Stomach smooth muscle (tissue), 2 donors: ENCODE measurements around the gene DGCR6.
"Not testable (repeated sequence)": the region's sequence is repeated elsewhere in the genome, so short reads cannot be mapped to it uniquely, and the experiment has no call there.

Source experiments
- H3K27ac ChIP-seq: one replicate; pipeline ENCODE4 v1.7.0; 2013; ENCODE audit warnings: mild to moderate bottlenecking, low read length, inconsistent platforms
- H3K27me3 ChIP-seq, 2 donors: one replicate each; pipeline ENCODE4 v1.7.0; 2013; ENCODE audit warnings: low read length in 2 of 2; ENCODE audit not compliant: insufficient read depth in 2 of 2, control insufficient read depth in 1 of 2
- H3K36me3 ChIP-seq, 2 donors: one replicate each; pipeline ENCODE4 v1.7.0; 2013; ENCODE audit warnings: low read length in 2 of 2; ENCODE audit not compliant: control insufficient read depth in 2 of 2, insufficient read depth in 2 of 2
- H3K4me1 ChIP-seq: one replicate; pipeline ENCODE4 v1.7.0; 2013; ENCODE audit warnings: low read length; ENCODE audit not compliant: control insufficient read depth, insufficient read depth
- H3K4me3 ChIP-seq, 2 donors: one replicate each; pipeline ENCODE4 v1.7.0; 2013; ENCODE audit warnings: low read length in 2 of 2
- H3K9ac ChIP-seq, 2 donors: one replicate each; pipeline ENCODE4 v1.7.0; 2013; ENCODE audit warnings: low read length in 2 of 2, mild to moderate bottlenecking in 1 of 2
- H3K9me3 ChIP-seq, 2 donors: one replicate each; pipeline ENCODE4 v1.7.0; 2013; ENCODE audit warnings: low read length in 2 of 2; ENCODE audit not compliant: control insufficient read depth in 2 of 2
- donor health status: healthy.
- donor health status: Pancreatic carcinoma.

The DGCR6 gene

GRCh38 chr22:18905540-18906409 is at the start of gene DGCR6:
Gene DGCR6 (plus strand): TSS chr22:18906320. CDS start chr22:18906375, 55 bp downstream.
- no peaks in the 10 kb centered on the region for H3K36me3 ChIP-seq
- H3K4me3 ChIP-seq: no peak within 1 kb of the TSS
- H3K27me3 ChIP-seq: no peaks in the 10 kb centered on the region
- no peaks in the 10 kb centered on the region for H3K9me3 ChIP-seq
- no peaks in the 10 kb centered on the region for H3K4me1 ChIP-seq
- no peak within 1 kb of the TSS for H3K9ac ChIP-seq
- H3K27ac ChIP-seq: no peak within 1 kb of the TSS

DNA sequence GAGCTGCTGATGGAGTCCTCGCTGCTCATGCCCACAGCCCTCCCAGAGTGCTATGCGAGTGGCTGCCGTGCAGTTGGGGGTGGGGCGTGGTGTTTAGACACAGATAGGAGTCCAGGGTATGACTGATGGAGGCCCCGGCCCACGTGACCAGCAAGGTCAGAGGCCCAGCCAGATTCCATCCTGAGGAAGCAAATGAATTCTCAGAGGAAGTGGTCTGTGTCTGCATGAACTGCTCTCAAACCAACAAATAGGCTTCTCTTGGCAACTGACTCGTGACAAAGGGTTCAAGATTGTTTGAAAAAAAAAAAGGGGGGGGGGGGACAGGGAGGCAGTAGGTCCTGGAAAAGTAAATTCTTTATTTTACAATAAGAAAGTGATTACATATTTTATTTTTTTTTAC is 46.8 kb upstream of the DGCR6 start:
- H3K36me3 ChIP-seq, H3K9me3 ChIP-seq, H3K9ac ChIP-seq, H3K4me3 ChIP-seq, H3K4me1 ChIP-seq, H3K27ac ChIP-seq, H3K27me3 ChIP-seq: not testable (repeated sequence)

DNA sequence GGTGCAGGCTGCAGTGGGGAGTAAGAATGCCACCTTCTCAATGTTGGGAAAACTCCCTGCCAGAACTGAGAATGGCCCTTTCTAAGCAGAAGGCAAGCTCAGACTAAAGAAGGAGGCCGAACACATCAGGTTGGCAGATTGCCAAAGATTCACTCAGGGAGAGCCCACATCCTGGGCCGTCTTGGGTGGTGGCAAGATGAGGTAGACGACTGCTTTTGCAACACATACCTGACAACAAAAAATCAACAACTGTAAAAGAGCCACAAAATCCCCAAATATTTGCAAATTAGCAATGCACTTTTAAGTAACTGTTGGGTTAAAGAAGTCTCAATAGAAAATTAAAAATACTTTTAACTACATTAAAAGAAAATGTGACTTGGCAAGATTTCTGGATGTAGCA is 24.9 kb upstream of the DGCR6 start:
- not testable (repeated sequence) for H3K36me3 ChIP-seq, H3K27me3 ChIP-seq, H3K27ac ChIP-seq, H3K9me3 ChIP-seq, H3K4me3 ChIP-seq, H3K4me1 ChIP-seq, H3K9ac ChIP-seq

- H3K9ac ChIP-seq, H3K4me1 ChIP-seq, H3K36me3 ChIP-seq, H3K9me3 ChIP-seq, H3K27ac ChIP-seq, H3K4me3 ChIP-seq, H3K27me3 ChIP-seq: not testable (repeated sequence)
Observed at GRCh38 chr22:18884465-18884864, 21.7 kb upstream of the DGCR6 start.

DNA sequence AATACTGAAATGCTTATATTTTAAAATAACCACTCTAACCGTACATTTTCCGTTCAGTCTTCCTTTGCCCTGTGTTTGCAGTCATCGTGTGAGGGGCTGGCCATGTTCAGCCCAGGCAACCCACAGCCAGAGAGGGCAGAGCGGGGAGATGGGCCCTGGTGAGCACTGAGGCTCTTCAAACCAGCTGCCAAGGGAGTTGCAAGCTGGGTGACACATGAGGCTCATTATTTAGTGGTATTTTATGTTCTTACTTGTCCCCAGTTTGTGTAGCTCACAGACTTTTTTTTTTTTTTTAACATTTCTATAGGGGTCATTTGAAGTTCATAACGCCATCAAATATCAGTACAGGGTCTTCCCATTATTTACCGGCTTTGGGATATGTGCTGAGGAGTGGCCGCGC is 18.0 kb upstream of the DGCR6 start:
- H3K27me3 ChIP-seq: no peaks in the 10 kb centered on the region
- no peaks in the 10 kb centered on the region for H3K4me1 ChIP-seq
- H3K36me3 ChIP-seq: no peaks in the 10 kb centered on the region
- H3K9ac ChIP-seq: no peak overlapping the region
- no peak overlapping the region for H3K4me3 ChIP-seq
- H3K27ac ChIP-seq: no peak overlapping the region
- no peaks in the 10 kb centered on the region for H3K9me3 ChIP-seq

- H3K27me3 ChIP-seq, H3K4me3 ChIP-seq, H3K9me3 ChIP-seq, H3K9ac ChIP-seq, H3K27ac ChIP-seq, H3K4me1 ChIP-seq, H3K36me3 ChIP-seq: not testable (repeated sequence)
Observed at GRCh38 chr22:18890510-18891192, 15.5 kb upstream of the DGCR6 start.

DNA sequence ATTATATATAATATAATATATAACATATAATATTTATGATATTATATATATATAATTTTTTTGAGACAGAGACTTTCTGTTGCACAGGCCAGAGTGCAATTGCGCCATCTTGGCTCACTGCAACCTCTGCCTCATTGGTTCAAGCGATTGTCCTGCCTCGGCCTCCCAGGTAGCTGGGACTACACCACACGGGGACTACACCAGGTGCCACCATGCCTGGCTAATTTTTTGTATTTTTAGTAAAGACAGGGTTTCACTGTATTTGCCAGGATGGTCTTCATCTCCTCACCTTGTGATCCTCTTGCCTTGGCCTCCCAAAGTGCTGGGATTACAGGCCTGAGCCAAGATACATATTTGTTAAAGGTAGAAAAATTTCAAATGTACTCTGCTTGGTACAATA is 12.3 kb upstream of the DGCR6 start:
- not testable (repeated sequence) for H3K27ac ChIP-seq, H3K4me1 ChIP-seq, H3K36me3 ChIP-seq

DNA sequence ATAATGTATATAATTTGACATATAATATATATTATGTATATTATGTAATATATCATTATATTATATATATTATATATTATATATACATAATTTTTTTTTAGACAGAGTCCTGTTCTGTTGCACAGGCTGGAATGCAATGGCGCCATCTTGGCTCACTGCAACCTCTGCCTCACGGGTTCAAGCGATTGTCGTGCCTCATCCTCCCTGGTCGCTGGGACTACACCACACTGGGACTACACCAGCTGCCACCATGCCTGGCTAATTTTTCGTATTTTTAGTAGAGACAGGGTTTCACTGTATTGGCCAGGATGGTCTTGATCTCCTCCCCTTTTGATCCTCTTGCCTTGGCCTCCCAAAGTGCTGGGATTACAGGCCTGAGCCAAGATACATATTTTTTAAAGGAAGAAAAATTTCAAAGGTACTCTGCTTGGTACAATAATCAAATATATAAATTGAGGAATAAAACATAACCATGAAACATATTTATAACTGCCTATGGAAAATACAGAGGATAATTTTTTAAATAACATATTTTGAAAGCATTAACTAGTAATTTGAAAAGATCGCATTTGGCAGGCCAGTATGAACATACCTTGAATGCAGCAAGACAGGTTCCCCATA is 10.0 kb upstream of the DGCR6 start:
- H3K9ac ChIP-seq, H3K27ac ChIP-seq, H3K4me1 ChIP-seq, H3K9me3 ChIP-seq, H3K36me3 ChIP-seq, H3K27me3 ChIP-seq, H3K4me3 ChIP-seq: not testable (repeated sequence)

More for the DNA sequence above, 12.3 kb upstream of the DGCR6 start:
- not testable (repeated sequence) for H3K9me3 ChIP-seq, H3K27me3 ChIP-seq, H3K4me3 ChIP-seq, H3K9ac ChIP-seq

DNA sequence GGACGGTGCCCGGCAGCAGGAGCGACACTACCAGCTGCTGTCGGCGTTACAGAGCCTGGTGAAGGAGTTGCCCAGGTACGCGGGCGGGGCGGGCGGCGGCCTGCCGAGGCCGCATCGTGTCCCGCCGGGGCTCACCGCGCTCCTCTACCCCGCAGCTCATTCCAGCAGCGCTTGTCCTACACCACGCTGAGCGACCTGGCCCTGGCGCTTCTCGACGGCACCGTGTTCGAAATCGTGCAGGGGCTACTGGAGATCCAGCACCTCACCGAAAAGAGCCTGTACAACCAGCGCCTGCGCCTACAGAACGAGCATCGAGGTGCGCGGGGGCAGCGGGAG is 258 bp downstream of the DGCR6 start:
- not testable (repeated sequence) for H3K9me3 ChIP-seq, H3K27ac ChIP-seq, H3K27me3 ChIP-seq, H3K9ac ChIP-seq, H3K4me3 ChIP-seq, H3K4me1 ChIP-seq, H3K36me3 ChIP-seq

DNA sequence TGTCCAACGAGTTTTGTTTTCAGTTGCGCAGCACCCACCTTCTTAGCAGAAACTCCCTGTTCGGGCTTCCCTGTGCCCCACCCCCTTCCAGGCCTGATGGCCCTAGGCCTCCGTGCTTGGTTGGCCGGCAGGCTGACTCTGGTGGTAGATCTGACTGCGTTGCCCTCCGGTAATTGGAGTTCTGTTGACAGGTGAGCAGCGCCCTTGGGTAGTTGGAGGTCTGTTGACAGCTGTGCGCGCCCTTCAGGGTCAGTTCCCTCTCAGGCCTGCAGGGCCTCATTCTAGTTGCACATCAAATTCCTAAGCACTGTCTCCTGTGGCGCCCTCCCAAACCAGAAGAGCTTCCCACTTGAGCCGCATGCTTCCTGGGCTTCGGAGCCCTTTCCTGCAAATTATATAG is 776 bp downstream of the DGCR6 start:
- Histone ChIP-seq H3K27ac (no peak overlapping the region), H3K27me3 (no peaks in the 10 kb centered on the region), H3K4me3 (no peak overlapping the region), H3K9me3 (no peaks in the 10 kb centered on the region), H3K36me3 (no peaks in the 10 kb centered on the region), H3K9ac (no peak overlapping the region), H3K4me1 (no peaks in the 10 kb centered on the region)

DNA sequence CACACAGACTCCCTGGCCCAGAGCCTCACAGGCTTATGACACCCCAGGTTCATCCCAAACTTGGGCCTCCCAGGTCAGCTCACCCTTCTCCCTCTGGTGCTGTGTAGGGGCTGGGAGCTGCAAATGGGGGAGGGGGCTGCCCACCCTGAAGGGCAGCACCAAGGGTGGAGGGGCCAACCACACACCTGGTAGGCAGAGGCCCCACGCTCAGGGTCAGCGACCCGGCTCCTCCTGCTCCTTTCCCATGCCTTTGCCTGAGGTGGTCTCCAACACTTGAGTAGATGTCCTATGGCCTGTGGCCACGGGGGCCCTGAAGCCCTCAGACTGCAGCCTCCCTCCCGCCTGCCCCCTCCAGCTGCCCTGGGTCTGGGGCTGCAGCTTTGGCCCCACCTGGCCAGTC is 3.4 kb downstream of the DGCR6 start:
- Histone ChIP-seq H3K27me3 (no peaks in the 10 kb centered on the region), H3K4me1 (no peaks in the 10 kb centered on the region), H3K9me3 (no peaks in the 10 kb centered on the region), H3K9ac (no peak overlapping the region), H3K36me3 (no peaks in the 10 kb centered on the region), H3K27ac (no peak overlapping the region), H3K4me3 (no peak overlapping the region)
